Stimulated activated CD4-positive, alpha-beta T cell treated with anti-CD3 and anti-CD28 coated beads, Interleukin-12 subunit alpha, Interleukin-12 subunit beta, amount 100 ng/mL, for 4 hours (primary cell): ENCODE results near the gene AP3S2.

Experiments used
- DNase-seq: peaks from one replicate; pipeline ENCODE4 v3.0.0-alpha.2; 2020

Gene AP3S2

GRCh38 chr15:89830639-89831038, 63.2 kb downstream of the AP3S2 start:
- no peak for DNase-seq

GRCh38 chr15:89829616-89830440, 64.0 kb downstream of the AP3S2 start:
- DNase-seq = no peak

- DNase-seq = no peak
Measured at GRCh38 chr15:89829161-89829560, 64.6 kb downstream of the AP3S2 start.

GRCh38 chr15:89828281-89829145, 65.3 kb downstream of the AP3S2 start:
- no peak for DNase-seq

- DNase-seq = no peak
Measured at GRCh38 chr15:89827829-89828228, 66.0 kb downstream of the AP3S2 start.

- DNase-seq = no peak
Measured at GRCh38 chr15:89826671-89827655, 66.8 kb downstream of the AP3S2 start.

- DNase-seq = no peak
Measured at GRCh38 chr15:89825271-89825940, 68.4 kb downstream of the AP3S2 start.

- DNase-seq = no peak
Measured at GRCh38 chr15:89824607-89824867, 69.3 kb downstream of the AP3S2 start.

GRCh38 chr15:89823836-89824606, 69.8 kb downstream of the AP3S2 start:
- no peak for DNase-seq

GRCh38 chr15:89822951-89823711, 70.7 kb downstream of the AP3S2 start:
- DNase-seq = no peak

GRCh38 chr15:89822611-89822950, 71.2 kb downstream of the AP3S2 start:
- no peak for DNase-seq

- DNase-seq = no peak
Measured at GRCh38 chr15:89822026-89822425, 71.8 kb downstream of the AP3S2 start.

- no peak for DNase-seq
Measured at GRCh38 chr15:89820666-89821611, 72.9 kb downstream of the AP3S2 start.

- no peak for DNase-seq
Measured at GRCh38 chr15:89818287-89818686, 75.5 kb downstream of the AP3S2 start.

- no peak for DNase-seq
Measured at GRCh38 chr15:89817701-89818280, 76.0 kb downstream of the AP3S2 start.

GRCh38 chr15:89815769-89816168, 78.0 kb downstream of the AP3S2 start:
- no peak for DNase-seq

GRCh38 chr15:89814112-89814742, 79.6 kb downstream of the AP3S2 start:
- DNase-seq = no peak

GRCh38 chr15:89813381-89814111, 80.2 kb downstream of the AP3S2 start:
- DNase-seq = no peak
